Stimulated activated CD4-positive, alpha-beta T cell treated with anti-CD3 and anti-CD28 coated beads, Interleukin-4, amount 100 ng/mL, for 1 hour (primary cell): ENCODE results near the gene TMEM61.
"Not testable (repeated sequence)": the region's sequence is repeated elsewhere in the genome, so short reads cannot be mapped to it uniquely, and the experiment has no call there.

Source experiments
- DNase-seq: peaks from one replicate; pipeline ENCODE4 v3.0.0-alpha.2; 2020

The TMEM61 gene

DNA sequence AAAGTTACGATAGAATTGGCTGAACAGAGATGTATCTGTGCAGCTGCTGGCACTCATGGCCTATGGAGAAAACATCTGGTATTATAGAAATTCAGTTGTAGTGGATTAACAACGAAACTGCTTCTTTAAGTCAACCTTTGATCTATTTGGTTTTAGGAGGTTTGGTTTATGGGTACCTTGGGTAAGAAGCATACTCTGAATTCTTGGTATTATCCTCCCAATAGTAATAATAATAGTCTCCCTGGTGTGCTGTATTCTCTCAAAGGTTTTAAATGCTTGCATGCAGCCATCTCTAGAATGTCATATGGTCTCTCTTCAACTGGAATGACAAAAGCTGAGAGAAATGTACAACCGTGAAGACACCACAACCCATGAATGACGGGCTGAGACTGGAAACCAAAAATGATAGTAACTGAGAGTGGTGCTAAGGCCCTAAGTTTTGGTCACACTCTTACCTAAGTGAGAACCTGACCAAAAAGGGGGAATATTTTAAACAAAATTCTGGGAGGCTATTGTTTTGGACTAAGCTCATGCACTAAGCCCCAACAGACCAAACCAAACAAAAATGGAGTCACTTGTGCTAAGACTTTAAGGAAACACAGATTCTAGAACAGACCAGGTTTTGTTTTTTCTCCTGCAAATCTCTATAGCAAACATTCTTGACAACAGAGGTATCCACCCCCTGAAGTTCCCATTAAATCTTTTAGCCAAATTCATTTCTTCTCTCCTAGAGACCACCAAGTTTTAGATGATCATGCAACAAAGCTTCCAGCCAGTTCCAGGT, 17.6 kb upstream of the TMEM61 start:
- no peak for DNase-seq

DNA sequence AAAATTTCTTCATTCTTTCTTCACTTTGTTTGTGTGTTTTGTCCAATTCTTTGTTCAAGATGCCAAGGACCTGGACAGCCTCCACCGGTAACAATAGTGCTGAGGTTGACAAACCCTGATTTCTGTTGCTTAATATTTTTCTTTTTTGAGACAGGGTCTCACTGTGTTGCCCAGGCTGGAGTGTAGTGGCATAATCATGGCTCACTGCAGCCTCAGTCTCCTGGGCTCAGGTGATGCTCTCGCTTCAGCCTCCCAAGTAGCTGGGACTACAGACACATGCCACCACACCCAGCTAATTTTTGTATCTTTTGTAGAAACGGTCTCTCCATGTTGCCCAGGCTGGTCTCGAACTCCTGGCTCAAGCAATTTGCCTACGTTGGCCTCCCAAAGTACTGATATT, 16.6 kb upstream of the TMEM61 start:
- DNase-seq, result not testable (repeated sequence)

DNA sequence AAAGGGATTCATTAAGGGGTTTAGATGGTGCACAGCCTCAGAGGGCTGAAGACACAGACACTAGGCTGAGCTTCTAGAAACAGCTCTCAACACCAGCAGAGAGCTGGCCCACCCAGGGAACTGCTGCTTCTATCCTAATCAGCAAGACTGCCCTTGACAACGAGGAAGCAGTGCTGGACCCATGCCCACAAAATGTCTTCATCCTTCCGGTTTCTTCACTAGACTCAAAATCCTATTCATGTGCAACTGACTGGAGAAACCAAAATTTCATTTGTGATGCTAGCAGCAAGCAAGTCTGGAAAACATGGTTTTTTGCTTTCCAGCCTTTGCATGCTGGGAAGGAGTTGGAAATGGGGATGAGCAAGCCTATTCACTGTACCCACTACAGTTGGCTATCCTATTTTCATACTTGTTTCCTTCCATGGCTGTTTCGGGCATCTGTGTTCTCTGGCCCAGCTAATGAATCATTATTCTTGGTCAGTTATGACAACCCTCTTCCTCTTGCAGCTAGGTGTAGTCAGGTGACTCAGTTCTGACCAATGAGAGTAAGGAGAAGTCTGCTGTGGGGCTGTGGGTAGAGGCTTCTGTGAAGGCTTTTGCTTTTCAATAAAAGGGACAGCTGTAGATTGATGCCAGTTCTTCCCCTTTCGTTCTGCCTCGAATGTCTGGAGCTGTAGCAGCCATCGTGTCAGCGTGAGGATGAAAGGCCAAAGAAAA, 14.6 kb upstream of the TMEM61 start:
- no peak for DNase-seq

DNA sequence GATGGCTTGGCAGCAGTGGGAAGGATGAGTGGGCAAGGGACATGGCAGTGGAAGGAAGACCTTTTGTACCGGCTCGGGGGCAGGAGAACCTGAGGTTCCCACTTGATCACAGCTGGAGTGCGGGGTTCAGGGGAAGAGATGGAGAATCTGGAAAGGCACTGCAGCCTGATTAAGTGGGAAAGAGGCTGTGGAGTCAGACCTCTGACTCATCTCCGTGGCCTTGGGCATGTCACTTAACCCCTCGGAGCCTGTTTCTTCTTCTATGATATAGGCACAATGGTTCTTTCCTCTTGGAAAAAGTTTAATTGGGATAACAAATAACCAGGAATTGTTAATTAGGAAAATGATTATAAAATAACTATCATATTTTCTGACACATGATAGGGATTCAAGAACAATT, 13.1 kb upstream of the TMEM61 start:
- DNase-seq, result no peak

DNA sequence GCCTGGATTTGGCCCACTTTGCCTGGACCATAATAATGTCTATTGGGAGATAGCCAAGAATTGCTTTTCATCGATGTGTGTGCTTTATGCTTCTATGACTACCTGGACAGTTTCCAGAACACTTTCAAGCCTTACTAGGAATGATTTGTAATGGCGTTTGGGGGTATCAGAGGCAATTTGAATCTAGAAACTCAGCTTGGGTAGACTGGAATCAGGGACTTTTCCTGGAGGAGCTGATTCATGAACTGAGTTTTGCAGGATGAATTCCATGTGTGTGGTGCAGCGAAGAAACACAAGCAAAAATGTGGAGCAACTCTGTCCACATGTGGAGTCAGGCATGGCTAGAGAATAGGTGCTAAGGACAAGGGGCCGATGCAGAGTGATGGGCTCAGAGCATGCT, 11.9 kb upstream of the TMEM61 start:
- DNase-seq, result no peak

DNA sequence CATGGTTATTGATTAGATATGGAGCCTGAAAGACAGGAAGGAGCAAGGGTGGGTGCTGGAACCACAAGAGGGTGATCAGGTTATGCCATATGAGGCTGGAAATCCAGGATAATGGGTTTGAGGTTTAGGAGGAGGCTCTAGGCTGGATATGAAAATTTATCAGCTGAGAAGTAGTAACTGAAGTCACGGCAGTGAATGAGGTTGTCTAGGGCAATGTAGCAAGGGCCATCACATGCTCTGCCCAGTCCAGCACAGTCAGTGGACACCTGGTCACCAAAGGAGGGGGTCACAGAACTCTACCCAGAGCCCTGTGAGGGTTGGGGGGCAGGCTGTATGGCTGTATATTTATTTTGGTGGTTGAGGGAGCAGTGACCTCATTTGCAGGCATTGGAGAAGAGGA, 10.5 kb upstream of the TMEM61 start:
- no peak for DNase-seq

DNA sequence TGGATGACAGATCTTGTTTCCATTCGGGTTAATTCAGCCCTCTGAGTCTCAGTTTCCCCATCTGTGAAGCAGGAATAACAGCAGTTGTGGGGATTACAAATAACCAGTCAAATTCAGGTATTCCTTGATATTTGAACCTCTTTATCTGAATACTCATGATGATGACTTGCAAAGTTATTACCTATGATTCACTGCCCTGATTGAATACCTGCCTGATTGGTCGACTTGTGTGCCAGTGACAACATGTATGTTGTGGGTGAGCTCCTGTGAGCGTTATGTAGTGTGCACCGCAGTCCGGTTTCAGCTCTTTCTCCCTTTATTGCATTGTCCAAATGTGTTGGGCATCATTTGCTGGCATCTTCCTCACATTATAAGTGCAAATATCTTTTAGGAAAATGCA, 9.5 kb upstream of the TMEM61 start:
- DNase-seq, result no peak

DNA sequence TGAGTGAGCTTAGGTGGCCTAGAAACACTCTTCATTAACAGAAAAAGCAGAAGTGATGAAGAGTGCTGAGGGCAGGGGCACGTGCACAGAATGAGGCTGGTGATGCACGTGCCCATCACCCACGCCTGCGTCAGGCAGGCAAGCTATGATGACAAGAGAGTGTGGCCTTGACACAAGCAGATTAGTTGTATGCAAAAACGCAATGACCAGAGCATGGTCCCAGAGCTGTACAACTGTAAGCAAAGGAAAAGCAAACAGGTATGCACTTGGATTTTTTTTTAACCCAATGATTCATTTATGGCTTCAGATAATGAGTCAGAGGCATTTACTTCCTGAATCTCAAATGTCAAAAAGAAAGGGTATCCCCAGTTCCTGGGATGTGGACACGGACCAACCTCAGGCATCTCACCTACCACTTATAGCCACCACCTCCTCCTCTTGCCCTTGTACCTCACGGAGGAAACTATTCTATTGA, 9.1 kb upstream of the TMEM61 start:
- DNase-seq, result no peak

DNA sequence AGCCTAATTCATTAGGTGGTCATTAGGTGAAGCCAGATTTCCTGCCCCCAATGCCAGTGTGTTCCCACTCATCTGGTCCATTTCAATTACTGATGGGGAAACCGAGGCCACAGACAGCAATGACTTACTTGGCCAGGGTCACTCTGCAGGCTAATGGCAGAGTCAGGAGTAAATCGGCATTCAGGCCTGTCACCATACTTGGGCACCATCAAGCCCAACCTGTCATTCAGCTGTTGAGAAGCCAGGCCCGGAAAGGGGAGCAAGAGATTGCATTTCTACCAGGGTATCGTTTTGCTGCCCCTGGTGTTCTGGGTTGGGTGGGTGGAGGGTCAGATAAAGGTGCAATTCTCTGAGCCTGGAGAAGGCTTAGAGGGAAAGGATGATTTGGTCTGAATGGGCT, 8.0 kb upstream of the TMEM61 start:
- no peak for DNase-seq

DNA sequence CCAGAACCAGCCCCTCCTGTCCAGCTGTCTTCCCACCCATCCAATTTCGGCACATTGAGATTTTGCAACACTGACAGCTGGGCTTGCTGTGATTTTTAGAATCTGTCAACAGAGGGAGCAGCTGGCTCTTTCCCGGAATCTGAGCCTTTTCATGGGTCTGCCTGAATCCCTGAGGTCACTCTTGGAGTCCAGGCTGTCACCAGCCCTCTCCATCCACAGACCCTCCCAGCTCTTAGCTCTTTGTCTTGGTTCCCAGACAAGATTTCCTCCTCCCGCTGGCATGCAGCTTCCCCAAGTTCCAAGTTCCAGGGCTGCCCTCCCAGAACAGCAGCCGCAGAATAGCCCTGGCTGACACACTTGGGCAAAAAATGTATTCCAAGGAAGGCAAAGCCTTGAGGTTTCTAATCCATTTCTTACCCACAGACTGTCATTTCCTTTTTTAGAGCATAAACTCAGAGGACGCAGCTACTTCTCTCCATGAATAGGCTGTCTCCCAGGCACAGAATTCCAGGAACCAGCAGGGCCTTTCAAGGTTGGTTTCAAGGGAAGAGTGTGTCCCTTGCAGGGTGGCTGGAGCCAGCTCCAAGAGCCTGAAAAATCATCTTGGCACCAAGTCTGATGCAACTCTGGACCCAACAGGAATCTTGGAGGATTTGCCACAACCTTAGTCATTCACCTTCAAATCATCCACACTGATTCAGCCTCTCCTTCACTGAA, 7.1 kb upstream of the TMEM61 start:
- no peak for DNase-seq

DNA sequence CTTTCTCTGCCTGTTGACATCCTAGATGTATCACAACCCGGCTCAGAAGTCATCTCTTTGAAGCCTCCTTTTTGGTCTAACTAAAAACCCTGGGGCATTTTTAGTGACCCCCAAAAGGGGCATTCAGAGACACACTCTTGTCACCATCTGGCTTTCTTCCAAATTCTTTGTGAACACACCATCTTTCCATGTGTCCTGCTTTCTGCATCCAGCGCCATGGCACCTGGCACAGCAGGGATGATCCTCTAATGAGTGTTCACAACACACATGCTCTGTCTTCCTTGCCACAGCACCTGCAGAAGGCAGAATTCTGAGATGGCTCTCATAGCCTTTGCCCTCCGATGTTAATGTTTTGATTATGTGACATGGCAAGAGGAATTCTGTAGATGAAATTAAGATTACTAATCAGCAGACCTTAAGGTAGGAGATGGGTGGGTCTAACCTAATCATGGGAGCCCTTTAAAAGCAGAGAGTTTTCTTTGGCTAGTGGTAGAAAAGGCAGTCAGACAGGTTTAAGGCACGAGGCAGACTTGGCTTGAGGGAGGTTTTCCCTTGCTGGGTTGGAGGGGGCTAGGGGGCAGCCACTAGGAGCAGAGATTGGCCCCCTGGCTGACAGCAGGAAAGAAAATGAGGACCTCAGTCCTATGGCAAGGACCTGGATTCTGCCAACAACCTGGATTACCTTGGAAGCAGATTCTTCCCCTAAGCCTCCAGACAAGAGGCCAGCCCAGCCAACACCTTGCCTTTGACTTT, 4.9 kb upstream of the TMEM61 start:
- no peak for DNase-seq

DNA sequence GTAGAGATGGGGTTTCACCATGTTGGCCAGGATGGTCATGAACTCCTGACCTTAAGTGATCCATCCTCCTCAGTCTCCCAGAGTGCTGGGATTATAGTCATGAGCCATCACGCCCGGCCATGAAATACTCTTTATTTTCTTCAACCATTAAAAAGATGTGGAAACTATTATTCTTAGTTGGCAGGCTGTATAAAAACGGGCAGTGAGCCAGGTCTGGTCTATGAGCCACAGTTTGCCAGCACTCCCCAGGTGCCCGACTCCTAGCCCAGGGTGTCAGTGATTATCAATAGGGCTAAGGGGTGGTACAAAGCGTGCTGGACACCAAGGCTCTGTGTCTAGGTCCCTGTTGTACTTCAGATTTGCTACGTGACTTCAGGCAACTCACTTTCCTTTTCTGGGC, 3.7 kb upstream of the TMEM61 start:
- no peak for DNase-seq

DNA sequence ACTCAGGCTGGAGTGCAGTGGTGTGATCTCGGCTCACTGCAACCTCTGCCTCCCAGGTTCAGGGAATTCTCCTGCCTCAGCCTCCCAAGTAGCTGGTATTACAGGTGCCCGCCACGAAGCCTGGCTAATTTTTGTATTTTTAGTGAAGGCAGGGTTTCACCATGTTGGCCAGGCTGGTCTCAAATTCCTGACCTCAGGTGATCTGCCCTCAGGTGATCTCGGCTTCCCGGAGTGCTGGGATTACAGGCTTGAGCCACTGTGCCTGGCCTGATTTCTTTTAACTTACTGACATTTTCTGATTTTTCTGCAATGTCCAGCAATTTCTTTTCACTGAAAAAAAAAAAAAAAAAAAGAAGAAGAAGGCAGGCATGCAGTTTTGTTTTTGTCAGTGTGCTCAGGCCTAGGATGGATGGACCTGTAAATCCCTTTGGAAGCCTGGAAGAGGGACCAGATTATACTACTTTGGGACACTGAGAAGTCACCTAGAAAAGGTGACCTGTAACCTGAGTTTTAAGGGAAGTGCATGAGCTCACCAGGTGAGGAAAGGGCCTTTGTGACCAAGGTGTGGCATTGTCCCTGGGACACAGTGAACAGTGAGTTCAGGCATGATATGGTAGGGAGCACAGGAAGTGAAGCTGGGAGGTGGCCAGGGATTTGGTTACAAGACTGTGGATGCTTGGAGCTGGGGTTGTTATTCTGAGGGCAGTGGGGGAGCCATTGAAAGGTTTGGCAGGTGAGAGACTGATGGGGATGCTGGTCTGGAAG, 2.7 kb upstream of the TMEM61 start:
- DNase-seq, result no peak

DNA sequence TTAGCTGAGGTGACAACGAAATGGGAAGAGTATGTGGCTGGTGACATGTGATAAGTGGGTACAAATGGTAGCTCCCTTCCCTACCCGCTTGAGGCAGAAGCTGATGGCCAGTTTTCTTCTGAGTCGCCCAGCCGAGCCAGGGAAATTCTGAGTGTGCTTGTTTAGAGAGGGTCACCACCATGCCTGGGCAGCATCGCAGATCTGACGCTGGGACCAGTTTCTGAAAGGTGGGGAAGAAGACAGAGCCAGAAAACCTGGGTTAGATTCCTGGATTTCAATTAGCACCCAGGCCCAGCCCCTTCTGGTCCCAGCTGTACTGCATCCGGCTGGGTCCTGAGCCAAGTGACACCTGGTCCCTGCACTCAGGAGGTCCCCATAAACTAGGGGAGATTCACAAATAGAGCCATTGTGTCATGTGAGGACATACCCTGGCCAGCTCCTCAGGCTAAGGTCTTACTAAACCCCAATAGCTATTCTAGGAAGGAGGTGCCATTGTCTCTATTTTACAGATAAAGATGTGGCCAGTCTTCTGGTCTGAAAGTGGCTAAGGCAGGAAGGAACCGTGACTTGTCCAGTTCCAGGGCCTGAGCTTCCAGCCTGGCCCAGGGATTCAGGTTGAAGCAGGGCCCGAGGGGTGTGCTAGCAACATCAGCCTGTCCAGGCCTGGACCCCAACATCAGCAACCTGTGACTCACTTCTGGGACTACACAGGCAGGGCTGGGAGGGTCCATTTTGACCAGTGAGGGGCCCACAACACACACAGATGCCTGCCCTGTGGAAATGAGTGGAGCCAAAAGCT, 1.7 kb upstream of the TMEM61 start:
- no peak for DNase-seq

DNA sequence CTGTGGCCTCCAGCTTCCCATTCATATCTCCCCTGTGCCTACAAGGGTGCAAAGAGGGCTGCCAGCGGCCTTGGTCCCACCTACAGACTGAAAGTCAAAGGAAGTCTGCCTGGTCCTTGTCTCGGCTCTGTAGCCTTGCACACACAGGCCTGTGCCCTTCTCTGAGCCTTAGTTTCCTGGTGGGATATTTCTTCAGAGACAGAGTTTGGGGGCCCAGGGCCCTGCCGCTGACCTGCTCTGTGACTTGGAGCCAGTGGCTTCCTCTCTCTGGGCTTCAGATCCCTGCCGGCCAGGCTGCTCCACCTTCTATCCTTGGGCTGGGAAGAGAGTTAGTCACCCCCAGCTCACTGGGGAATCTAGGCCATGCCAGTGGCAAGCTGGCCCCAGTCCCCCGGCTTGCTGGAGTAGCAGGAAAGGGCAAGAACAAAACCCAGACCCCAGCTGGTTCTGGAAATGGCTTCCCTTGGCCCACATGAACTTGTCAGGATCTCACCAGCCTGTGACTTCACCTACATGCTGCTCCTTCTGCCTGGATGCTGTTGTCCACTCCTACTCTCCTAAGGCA, 1.0 kb upstream of the TMEM61 start:
- DNase-seq, result no peak

DNA sequence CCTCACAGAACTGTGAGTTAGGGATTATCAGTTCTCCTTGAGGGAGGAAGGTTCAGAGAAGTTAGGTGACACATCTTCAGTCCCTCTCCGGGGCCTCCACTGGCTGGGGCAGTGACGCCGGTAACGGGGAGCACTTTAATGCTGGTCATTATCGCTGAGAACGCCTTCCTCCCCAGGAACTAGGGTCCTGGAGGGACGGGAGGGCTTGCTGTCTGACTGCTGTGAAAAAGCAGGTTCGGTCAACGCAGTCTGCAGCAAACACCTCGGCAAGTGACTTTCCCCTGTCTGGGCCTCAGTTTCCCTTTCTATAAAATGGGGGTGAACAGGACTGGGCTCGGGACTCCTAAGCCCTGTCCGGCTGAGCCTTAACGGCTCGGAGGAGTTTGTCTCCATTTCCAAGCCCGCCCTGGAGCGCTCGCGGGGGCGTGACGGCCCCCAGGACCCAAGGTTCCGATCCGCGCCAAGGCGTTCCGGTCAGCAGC, 341 bp upstream of the TMEM61 start:
- DNase-seq, result no peak

DNA sequence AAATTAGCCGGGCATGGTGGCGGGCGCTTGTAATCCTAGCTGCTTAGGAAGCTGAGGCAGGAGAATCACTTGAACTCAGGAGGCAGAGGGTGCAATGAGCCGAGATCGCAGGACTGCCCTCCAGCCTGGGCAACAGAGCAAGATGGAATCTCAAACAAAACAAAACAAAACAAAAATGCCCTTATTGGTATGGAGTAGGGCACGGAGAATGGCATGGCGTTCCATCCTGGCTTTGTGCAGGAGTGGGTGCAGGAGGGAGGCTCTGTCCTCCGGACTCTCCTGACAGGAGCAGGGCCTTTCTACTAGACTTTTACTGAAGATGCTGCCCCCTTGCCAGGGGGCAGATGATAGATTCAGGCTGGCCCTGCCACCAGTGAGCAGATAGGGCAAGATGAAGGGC, 1.0 kb downstream of the TMEM61 start:
- DNase-seq, result no peak

DNA sequence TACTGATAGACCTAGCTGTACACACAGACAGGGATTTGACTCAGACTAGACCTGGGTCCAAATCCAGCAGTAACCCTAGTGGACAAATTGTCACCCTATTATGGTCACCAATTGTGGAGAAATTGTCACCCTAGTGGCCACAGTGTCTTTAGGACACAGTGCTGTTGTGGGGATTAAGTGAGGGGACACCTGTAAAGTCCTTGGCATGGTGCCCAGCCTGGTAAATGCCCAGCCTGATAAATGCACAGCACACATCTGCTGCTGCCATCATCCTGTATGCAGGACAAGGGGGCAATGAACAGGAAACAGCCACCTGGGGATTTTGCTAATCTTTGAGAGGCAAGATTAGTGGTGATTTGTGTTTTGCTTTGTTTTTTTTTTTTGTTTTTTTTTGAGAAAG, 2.3 kb downstream of the TMEM61 start:
- DNase-seq, result no peak

DNA sequence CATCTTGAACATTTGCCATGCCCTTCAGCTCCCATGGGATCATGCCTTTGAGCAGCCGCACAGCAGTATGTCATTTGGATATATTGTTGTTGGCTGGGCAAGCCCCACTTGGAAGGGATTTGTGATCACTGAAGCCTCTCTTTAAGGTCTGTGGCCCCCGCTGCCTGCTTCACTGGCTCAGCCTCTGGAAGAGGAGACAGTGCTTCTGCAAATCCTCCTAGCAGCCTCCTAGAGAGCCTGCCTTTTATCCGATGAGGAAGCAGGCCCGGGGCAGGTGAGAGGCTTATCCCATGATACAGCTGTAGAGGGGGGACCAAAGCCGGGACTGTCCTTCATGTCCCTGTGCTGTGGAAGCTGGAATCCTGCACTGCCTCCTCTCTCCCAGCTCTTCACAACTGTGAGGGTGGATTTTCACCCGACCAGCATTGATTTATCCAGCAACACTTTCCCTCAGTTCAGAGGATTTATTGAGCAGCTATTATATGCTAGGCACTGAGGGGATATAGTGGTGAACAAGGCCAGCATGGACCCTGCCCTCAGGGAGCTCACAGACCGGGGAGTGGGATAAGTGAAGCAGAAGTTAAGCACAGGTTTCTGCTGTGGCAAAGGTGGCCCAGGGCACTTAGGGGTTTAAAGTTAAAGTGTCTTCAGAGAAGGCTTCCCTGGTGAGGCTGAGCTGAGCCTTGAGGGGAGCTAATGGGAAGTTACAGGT, 3.9 kb downstream of the TMEM61 start:
- no peak for DNase-seq

DNA sequence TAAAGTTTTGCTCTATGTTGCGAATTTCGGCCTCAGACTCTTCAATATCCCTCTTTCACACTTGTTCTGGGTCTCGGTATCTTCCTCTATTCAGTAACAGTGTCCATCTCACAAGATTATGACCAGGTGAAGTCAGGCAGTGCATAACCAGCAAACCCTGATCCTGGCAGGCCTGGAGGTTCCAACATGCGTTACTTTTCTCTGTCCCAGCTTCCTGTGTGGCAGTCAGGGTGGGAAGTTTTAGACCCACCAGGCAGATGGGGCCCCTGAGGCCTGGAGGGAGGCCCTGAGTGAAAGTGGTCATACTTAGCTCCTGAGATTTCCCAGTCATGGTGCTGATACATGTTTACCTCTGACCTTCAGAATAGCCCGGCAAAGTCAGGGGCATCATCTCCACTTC, 5.1 kb downstream of the TMEM61 start:
- DNase-seq, result no peak
